K562 (cell line): ENCODE results near the gene EGR1. TPM values are rescaled to one million over a fixed set of nuclear protein-coding genes. Genes with fewer than 3 reads are reported as not detected.

Source experiments
- ATAC-seq: fragments of 200-7000 bp; cut with Tn5 transposase; 3 replicates; pipeline ENCODE4 v1.9.1; 2020; ENCODE audit warnings: moderate library complexity
- BruUV-seq: library from RNA; stranded (reverse); fragments of 400-500 nt; replicated peaks from 2 replicates; lab custom pipeline; 2021; lab: Mats Ljungman, UMichigan
- CTCF ChIA-PET: fragments of 300-600 bp; formaldehyde crosslinking; extraction: SDS; loops from one replicate; lab custom pipeline; 2021; ENCODE audit warnings: low intra/inter-chr PET ratio; lab: Yijun Ruan, JAX
- POLR2A ChIA-PET: fragments of 300-600, 350-650 bp; sonication (Branson Sonifier 250); formaldehyde crosslinking; extraction: SDS; loops from one replicate; lab custom pipeline; 2021; ENCODE audit warnings: antibody characterized with exemption, inconsistent platforms; lab: Yijun Ruan, JAX
- DNase-seq, 4 experiments: peaks; one replicate each; pipeline versions ENCODE4 v3.0.0 to v3.0.0-alpha.2; 2011 to 2018; ENCODE audit warnings: low spot score in 3 of 4, mixed read lengths in 3 of 4; ENCODE audit errors: extremely low read depth in 1 of 4
- FAIRE-seq: peaks from 2 replicates; lab custom pipeline; 2011; peaks lifted over from hg19 to GRCh38; lab: Jason Lieb, UNC
- H2AFZ ChIP-seq: 2 replicates; pipeline ENCODE4 v1.6.0; 2011; ENCODE audit warnings: low read depth, low read length, control low read depth, inconsistent platforms
- H3K27ac ChIP-seq: fragments of 200-600 bp; 3 replicates; pipeline ENCODE4 v1.8.0; 2011; ENCODE audit warnings: low read depth, mild to moderate bottlenecking, control low read depth, inconsistent platforms, low read length, moderate library complexity, mixed read lengths; ENCODE audit errors: extremely low read depth
- H3K27me3 ChIP-seq, 2 experiments: fragments of 300-600 bp in 1 of 2; 2 replicates in 1 of 2; 3 replicates in 1 of 2; pipeline versions ENCODE4 v1.6.0 to v1.8.0; 2011; ENCODE audit warnings: inconsistent platforms in 2 of 2, low read length in 2 of 2, mild to moderate bottlenecking in 1 of 2, mixed read lengths in 1 of 2, moderate library complexity in 1 of 2; ENCODE audit not compliant: control insufficient read depth in 2 of 2, insufficient read depth in 2 of 2
- H3K36me3 ChIP-seq: fragments of 300-600 bp; 3 replicates; pipeline ENCODE4 v1.8.0; 2011; ENCODE audit warnings: mild to moderate bottlenecking, low read length, inconsistent platforms; ENCODE audit not compliant: control insufficient read depth, insufficient read depth
- H3K4me1 ChIP-seq, 2 experiments: fragments of 200-600 bp in 1 of 2; replicated peaks in 1 of 2; 2 replicates in 1 of 2; 3 replicates in 1 of 2; pipeline versions ENCODE4 v1.5.1 to v1.8.0; 2011; ENCODE audit warnings: inconsistent platforms in 2 of 2, low read length in 2 of 2, mild to moderate bottlenecking in 1 of 2, mixed read lengths in 1 of 2, moderate library complexity in 1 of 2; ENCODE audit not compliant: control insufficient read depth in 2 of 2, insufficient read depth in 2 of 2
- H3K4me2 ChIP-seq: 2 replicates; pipeline ENCODE4 v1.6.1; 2011; ENCODE audit warnings: low read length, control low read depth, inconsistent platforms, mixed read lengths; ENCODE audit not compliant: insufficient read depth
- H3K4me3 ChIP-seq: fragments of 200-600 bp; sonication (generic), shearing (Covaris generic); 2 replicates; pipeline ENCODE4 v1.5.1; 2016; ENCODE audit warnings: control low read depth, inconsistent platforms
- H3K79me2 ChIP-seq: fragments of 200-600 bp; 3 replicates; pipeline ENCODE4 v1.8.0; 2011; ENCODE audit warnings: low read length, inconsistent platforms; ENCODE audit not compliant: control insufficient read depth, insufficient read depth
- H3K9ac ChIP-seq, 2 experiments: 2 replicates each; pipeline versions ENCODE4 v1.6.0 to v1.6.1; 2011; ENCODE audit warnings: low read depth in 2 of 2, low read length in 2 of 2, control low read depth in 1 of 2, inconsistent platforms in 1 of 2, mild to moderate bottlenecking in 1 of 2, mixed read lengths in 1 of 2; ENCODE audit not compliant: insufficient read depth in 1 of 2
- H3K9me1 ChIP-seq: one replicate; pipeline ENCODE4 v1.6.0; 2011; ENCODE audit warnings: inconsistent platforms, mild to moderate bottlenecking, low read length, moderate library complexity; ENCODE audit not compliant: control insufficient read depth, insufficient read depth
- H3K9me3 ChIP-seq: replicated peaks from 2 replicates; pipeline ENCODE4 v1.5.1; 2011; ENCODE audit warnings: low read depth, low read length, inconsistent platforms; ENCODE audit not compliant: control insufficient read depth, insufficient read depth
- H4K20me1 ChIP-seq: replicated peaks from 2 replicates; pipeline ENCODE4 v1.6.1; 2011; ENCODE audit warnings: low read length, inconsistent platforms, mixed read lengths; ENCODE audit not compliant: control insufficient read depth, insufficient read depth
- CBFB ChIP-seq: sonication (generic); formaldehyde crosslinking; IDR thresholded peaks from 2 replicates; pipeline ENCODE4 v1.4.0; 2020; ENCODE audit warnings: mild to moderate bottlenecking, missing genetic modification reagents
- ZNF239 ChIP-seq: fragments of 250-450 bp; sonication (Bioruptor Pico); IDR thresholded peaks from 2 replicates; pipeline ENCODE4 v1.4.0; 2020; ENCODE audit warnings: mild to moderate bottlenecking
- WGBS: fragments of 100-300 bp; shearing (Covaris generic); methylation state at CpG from one replicate; pipeline ENCODE4 v1.1.6; 2016; ENCODE audit warnings: low coverage, mixed read lengths; ENCODE audit not compliant: insufficient coverage; ENCODE audit errors: missing lambda C conversion rate; 5-methylcytosine and 5-hydroxymethylcytosine counted together
- in situ Hi-C: fragments of 300-500 bp; cut with MboI; formaldehyde crosslinking; loops from 4 replicates; pipeline ENCODE4 v1.15.0; 2018; ENCODE audit warnings: inconsistent platforms, mixed read lengths
- intact Hi-C: fragments of 100-400 bp; cut with micrococcal nuclease; formaldehyde crosslinking; loops from 2 replicates; pipeline ENCODE4 v1.14.2; 2022
- polyA plus RNA-seq, 8 experiments: library from polyadenylated mRNA; depleted of rRNA in 4 of 8; stranded (reverse) in 5 of 8; unstranded in 3 of 8; fragments of >200 nt; fragmentation: Nextera tagmentation in 2 of 8; fragmentation: Illumina TruSeq in 1 of 8; extraction: Ambion mirVana in 2 of 8; extraction: Trizol in 1 of 8; gene quantifications; 2 replicates each; pipeline versions ENCODE4 v1.2.1 to v1.2.3, GENCODE V29; 2011 to 2014; ENCODE audit warnings: inconsistent platforms in 1 of 8, missing spikeins in 1 of 8
- total RNA-seq, 7 experiments: library from RNA; depleted of rRNA in 6 of 7; stranded (reverse); fragments of >200 nt in 6 of 7; fragmentation: Illumina TruSeq in 2 of 7; extraction: Trizol in 2 of 7; gene quantifications; 2 replicates each; pipeline versions ENCODE4 v1.2.1 to v1.2.3, GENCODE V29; 2011 to 2021; ENCODE audit warnings: low replicate concordance in 1 of 7

The EGR1 gene
- total and polyA plus RNA-seq, 9 of the 15 experiments (the other 6 are each of a cell fraction or from before 2014, with no cell fraction given), result 1.3 to 132 (median 21.5) TPM

- H3K27ac ChIP-seq, result no peak overlapping the region
- in situ Hi-C loops, result no loop called here
- no peaks in the 10 kb centered on the region for H3K79me2 ChIP-seq
- intact Hi-C loops, result no loop called here
- POLR2A ChIA-PET, result interaction anchor here (0.9 to 1.0 kb wide), 2 partner anchors 10 to 21 kb away, joined by 3 to 4 read pairs; no protein-coding TSS in a partner anchor
- H3K9me3 ChIP-seq, result no peaks in the 10 kb centered on the region
- ATAC-seq (peak; percentile 4; the same call in 1 of the 3 replicates), DNase-seq (peak in 2 of 4 experiments; percentile 37 to 49), FAIRE-seq (no peak)
- peak overlapping the region; percentile 48 for H3K4me3 ChIP-seq
- WGBS, result 52% methylated on average over 18 of the region's 20 CpGs
- TF ChIP-seq CBFB (CRISPR knock-in tag) (0 out of 2 replicates have a peak, but pooled peaks have one; percentile 46), ZNF239 (no peak)
- H4K20me1 ChIP-seq, result peaks cover 4% of the 10 kb centered on the region; the same call in 1 of the 2 replicates
- CTCF ChIA-PET, result interaction anchor here (0.7 kb wide), 1 partner anchor 109 kb away, joined by 3 read pairs; no protein-coding TSS in a partner anchor
- no TSS peak for BruUV-seq
- H3K4me2 ChIP-seq, result peak overlapping the region; percentile 54
- no peaks in the 10 kb centered on the region for H3K9me1 ChIP-seq
- peak overlapping the region; percentile 30 for H2AFZ ChIP-seq
- H3K4me1 ChIP-seq, result peaks cover 7 to 24% of the 10 kb centered on the region in 2 experiments; a peak in 4 of 5 replicates
- H3K9ac ChIP-seq, result peak overlapping the region in 1 of 2 experiments; percentile 59; a peak in 2 of 4 replicates
- no peaks in the 10 kb centered on the region for H3K27me3 ChIP-seq
- H3K36me3 ChIP-seq, result peaks cover 21% of the 10 kb centered on the region
Observed at GRCh38 chr5:138439477-138440158, 25.7 kb upstream of the EGR1 start.
